ENCODE data around the gene NPIPA3.
"Not testable (repeated sequence)": the region's sequence is repeated elsewhere in the genome, so short reads cannot be mapped to it uniquely, and the experiment has no call there.

NPIPA3 gene

GRCh38 chr16:14703156-14704011, at the start of gene NPIPA3:
Gene NPIPA3 (plus strand): TSS chr16:14703411. CDS start chr16:14708944, 5,533 bp downstream.
- DNase-seq, result not testable (repeated sequence)

DNA sequence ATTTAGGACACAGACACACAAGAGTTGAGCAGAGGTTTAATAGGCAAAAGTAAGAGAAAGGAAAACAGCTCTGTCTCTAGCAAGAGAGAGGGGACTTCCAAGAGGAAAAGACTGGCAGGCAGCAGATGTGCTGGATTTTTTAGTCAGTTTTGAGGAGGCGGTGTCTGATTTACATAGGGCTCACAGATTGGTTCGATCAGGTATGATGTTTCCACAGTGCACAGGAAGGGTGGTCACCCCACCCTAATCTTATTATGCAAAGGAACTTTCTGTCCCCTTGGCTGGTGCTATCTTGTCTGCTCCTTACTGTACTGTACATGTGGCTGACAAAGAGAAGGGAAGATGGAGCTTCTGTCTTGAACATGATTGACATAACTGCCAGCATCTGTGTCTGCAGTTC, 45.1 kb upstream of the NPIPA3 start:
- DNase-seq, result no peak

DNA sequence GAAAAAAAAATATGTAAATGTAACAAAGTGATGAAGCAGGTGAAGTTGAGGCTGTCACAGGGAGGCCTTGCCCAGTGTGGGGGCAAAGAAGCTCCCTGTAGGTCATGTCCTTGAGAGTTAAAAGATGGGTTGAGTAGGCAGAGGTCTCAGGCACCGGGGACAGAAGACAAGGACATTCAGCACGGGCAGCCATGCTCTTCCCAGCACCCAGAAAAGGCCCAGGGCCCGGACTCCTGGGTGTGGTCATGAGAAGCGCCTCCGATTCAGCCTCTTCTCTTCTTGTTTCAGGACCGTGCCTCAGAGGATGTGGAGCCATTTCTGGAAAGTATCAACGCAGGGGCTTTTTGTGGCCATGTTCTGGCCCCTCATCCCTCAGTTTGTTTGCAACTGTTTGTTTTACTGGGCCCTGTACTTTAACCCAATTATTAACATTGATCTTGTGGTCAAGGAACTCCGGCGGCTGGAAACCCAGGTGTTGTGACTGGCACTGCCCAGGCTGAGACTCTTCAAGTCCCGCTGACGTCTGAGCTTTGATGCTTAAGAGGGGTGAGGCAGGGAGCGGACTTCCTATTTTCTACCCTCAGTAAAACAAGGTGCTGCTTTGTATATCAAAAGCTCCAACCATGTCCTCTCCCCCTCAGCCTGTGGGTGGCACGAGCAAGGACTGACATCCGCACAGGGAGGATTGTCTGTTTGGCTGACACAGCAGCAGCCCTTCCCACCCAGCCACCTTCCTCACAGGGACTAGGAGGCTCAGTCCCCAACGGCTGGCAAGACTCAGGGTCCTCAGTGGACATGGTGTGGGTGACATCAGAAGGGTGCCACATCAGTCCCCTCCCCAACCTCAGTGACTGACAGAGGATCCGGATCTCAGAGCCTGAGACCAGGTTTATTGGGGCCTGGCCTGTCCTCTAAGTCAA, 35.6 kb upstream of the NPIPA3 start:
- no peak for DNase-seq

- DNase-seq, result no peak
Measured at GRCh38 chr16:14668556-14669223, 34.5 kb upstream of the NPIPA3 start.

DNA sequence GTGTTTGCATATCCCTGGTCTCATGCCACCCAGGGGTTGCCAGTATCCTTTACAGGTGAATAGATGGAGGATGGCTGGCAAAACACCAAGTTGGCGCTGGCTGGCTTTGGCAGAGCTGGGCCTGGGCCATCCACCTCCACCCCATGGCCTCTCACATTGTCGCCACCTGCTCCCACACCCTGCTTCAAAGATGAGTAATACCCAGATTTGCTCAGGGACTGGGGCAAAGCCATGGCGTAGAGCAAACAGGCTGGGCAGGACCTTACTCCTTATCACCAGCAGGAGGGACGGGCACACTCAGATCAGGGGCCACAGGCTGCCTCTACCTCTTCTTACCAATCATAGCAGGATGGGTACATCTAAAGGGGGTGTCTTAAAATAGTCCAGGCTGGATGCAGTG, 33.4 kb upstream of the NPIPA3 start:
- DNase-seq, result no peak

DNA sequence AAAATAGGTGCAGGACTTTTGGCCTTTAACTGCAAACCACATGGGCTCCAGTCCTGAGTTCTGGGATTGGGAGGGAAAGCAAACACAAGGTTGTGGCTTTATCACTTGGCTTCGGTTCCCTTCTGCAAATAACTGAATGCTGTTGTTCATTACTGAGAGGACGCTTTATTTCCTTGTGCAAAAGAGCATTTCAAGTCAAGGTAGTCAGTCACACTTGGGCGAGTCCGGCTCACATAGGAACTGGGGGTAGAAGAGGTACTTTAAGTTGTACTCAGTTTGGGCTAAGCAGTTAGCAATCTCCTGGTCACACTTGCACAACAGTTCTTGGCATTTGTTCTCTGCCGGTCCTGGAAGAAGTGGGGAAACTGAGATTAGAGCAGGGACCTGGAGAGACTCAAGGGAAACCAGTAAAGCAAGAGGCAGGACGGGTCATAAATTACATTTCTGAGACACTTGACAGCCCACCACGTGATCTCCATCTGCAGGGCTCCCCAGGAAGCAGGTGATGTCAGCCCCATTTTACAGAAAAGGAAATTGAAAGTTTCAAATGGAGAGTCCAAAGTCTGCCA, 30.7 kb upstream of the NPIPA3 start:
- DNase-seq, result no peak

- no peak for DNase-seq
Measured at GRCh38 chr16:14676633-14677032, 26.6 kb upstream of the NPIPA3 start.

DNA sequence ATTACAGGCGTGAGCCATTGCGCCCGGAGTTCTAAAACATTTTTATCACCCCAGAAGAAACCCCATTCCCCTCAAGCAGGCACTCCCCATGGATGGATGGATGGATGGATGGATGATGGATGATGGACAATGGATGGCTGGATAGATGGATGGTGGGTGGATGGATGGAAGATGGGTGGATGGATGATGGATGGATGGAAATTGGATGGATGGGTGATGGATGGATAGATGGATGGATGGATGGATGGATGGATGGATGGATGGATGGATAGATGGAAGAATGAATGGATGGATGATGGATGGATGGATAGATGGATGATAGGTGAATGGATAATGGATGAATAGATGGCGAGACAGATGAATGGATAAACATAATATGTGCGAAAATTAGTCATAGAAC, 25.6 kb upstream of the NPIPA3 start:
- no peak for DNase-seq

GRCh38 chr16:14678748-14679497, 24.3 kb upstream of the NPIPA3 start:
- DNase-seq, result no peak

GRCh38 chr16:14680396-14680795, 22.8 kb upstream of the NPIPA3 start:
- DNase-seq, result not testable (repeated sequence)

- no peak for DNase-seq
Measured at GRCh38 chr16:14681115-14681514, 22.1 kb upstream of the NPIPA3 start.

GRCh38 chr16:14682121-14682520, 21.1 kb upstream of the NPIPA3 start:
- no peak for DNase-seq

DNA sequence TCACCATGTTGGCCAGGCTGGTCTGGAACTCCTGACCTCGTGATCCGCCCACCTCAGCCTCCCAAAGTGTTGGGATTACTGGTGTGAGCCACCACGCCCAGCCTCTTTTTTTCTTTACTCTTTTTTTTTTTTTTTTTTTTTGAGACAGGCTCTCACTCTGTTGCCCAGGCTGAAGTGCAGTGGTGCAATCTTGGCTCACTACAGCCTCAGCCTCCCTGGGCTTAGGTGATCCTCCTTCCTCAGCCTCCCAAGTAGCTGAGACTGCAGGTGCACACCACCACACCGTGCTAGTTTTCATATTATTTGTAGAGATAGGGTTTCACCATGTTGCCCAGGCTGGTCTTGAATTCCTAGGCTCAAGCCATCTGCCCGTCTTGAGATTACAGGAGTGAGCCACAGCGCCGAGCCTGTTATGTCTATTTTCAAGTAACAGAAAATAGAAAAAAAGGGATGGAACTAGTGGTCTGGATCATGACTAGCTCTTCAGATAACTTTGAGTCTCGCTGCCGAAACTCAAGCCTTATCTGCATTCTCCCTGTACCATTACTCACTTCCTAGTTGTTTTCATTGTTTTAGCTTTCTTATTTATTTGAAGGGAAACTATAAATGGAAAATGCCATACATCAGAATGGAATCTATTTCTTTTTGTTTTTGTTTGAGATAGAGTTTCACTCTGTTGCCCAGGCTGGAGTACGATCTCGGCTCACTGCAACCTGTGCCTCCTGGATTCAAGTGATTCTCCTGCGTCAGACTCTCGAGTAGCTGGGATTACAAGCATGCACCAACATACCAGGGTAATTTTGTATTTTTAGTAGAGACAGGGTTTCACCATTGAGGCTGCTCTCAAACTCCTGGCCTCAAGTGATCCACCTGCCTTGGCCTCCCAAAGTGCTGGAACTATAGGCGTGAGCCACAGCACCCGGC, 17.1 kb upstream of the NPIPA3 start:
- DNase-seq, result not testable (repeated sequence)

GRCh38 chr16:14694129-14694528, 9.1 kb upstream of the NPIPA3 start, which contains the start of gene PLA2G10:
Gene PLA2G10 (minus strand): TSS chr16:14694308. CDS start chr16:14694229, 79 bp downstream.
- not testable (repeated sequence) for DNase-seq

DNA sequence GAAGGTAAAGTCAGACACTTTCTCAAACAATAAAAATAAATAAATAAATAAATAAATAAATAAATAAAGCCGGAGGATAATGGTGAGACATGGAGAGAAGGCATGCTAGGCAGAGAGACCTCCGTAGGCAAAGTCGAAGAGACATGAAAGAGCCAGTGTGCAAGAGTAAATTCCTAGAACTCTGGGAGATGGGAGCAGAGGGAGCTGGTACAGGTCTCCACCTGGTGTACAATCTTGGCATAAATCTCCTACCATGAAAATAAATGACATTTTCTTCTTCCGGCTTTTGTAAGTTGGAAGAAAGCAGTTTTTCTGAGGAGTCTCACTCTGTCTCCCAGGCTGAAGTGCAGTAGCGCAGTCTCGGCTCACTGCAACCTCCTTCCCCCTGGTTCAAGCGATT, 1.4 kb upstream of the NPIPA3 start:
- not testable (repeated sequence) for DNase-seq

GRCh38 chr16:14702672-14703071, 539 bp upstream of the NPIPA3 start:
- not testable (repeated sequence) for DNase-seq

DNA sequence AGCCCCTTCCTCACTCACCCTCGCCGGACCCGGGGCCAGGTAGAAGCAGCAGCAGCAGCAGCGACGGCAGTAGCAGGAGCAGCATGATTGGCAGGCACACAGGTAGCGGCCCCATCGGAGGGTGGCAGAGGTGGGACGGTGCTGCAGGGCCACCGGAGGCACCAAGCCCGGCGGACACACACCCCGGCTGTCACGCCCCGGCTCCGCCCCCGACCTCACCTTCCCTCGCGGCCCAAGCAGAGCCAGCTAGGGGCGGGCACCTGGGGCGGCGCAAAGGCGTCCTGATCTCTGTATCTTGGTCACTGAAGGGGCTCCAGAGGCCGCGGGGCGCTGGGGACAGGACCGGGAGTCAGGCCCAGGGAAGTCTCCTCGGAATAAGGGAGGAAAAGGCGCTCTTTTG, 30.0 kb downstream of the NPIPA3 start:
- not testable (repeated sequence) for DNase-seq

DNA sequence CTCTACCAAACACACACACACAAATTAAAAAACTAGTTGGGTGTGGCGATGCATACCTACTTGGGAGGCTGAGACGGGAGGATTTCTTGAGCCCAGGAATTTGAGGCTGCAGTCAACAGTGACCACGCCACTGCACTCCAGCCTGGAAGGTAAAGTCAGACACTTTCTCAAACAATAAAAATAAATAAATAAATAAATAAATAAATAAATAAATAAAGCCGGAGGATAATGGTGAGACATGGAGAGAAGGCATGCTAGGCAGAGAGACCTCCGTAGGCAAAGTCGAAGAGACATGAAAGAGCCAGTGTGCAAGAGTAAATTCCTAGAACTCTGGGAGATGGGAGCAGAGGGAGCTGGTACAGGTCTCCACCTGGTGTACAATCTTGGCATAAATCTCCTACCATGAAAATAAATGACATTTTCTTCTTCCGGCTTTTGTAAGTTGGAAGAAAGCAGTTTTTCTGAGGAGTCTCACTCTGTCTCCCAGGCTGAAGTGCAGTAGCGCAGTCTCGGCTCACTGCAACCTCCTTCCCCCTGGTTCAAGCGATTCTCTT, 37.7 kb downstream of the NPIPA3 start:
- not testable (repeated sequence) for DNase-seq

DNA sequence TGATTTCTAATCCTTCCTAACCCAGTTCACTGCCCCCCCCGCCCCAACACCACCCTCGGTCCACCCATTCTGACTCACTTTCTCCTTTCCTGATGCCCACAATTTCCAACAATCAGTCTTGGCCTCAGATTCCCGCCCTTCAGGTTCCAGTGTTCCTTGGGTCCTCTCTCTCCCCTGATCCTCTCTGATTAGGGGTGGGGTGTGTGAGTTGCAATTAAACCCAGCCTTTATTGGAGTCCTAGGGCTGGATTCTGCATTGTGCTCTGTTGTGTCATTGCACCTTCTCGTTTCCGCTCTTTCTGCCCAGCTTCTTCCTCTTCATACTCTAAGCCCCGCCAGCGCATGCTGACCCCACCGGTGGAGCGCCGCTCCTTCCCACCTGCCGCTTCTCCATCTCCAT, 38.6 kb downstream of the NPIPA3 start:
- DNase-seq, result not testable (repeated sequence)

Measured in activated CD4-positive, alpha-beta T cell treated with anti-CD3 and anti-CD28 coated beads, Interleukin-2, amount 50 U/mL, for 4 hours (primary cell).